ENCODE measurements around the gene GIGYF2.
"Not testable (repeated sequence)": the region's sequence is repeated elsewhere in the genome, so short reads cannot be mapped to it uniquely, and the experiment has no call there.

GIGYF2 gene, protein sequence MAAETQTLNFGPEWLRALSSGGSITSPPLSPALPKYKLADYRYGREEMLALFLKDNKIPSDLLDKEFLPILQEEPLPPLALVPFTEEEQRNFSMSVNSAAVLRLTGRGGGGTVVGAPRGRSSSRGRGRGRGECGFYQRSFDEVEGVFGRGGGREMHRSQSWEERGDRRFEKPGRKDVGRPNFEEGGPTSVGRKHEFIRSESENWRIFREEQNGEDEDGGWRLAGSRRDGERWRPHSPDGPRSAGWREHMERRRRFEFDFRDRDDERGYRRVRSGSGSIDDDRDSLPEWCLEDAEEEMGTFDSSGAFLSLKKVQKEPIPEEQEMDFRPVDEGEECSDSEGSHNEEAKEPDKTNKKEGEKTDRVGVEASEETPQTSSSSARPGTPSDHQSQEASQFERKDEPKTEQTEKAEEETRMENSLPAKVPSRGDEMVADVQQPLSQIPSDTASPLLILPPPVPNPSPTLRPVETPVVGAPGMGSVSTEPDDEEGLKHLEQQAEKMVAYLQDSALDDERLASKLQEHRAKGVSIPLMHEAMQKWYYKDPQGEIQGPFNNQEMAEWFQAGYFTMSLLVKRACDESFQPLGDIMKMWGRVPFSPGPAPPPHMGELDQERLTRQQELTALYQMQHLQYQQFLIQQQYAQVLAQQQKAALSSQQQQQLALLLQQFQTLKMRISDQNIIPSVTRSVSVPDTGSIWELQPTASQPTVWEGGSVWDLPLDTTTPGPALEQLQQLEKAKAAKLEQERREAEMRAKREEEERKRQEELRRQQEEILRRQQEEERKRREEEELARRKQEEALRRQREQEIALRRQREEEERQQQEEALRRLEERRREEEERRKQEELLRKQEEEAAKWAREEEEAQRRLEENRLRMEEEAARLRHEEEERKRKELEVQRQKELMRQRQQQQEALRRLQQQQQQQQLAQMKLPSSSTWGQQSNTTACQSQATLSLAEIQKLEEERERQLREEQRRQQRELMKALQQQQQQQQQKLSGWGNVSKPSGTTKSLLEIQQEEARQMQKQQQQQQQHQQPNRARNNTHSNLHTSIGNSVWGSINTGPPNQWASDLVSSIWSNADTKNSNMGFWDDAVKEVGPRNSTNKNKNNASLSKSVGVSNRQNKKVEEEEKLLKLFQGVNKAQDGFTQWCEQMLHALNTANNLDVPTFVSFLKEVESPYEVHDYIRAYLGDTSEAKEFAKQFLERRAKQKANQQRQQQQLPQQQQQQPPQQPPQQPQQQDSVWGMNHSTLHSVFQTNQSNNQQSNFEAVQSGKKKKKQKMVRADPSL (N-terminal part only)

DNA sequence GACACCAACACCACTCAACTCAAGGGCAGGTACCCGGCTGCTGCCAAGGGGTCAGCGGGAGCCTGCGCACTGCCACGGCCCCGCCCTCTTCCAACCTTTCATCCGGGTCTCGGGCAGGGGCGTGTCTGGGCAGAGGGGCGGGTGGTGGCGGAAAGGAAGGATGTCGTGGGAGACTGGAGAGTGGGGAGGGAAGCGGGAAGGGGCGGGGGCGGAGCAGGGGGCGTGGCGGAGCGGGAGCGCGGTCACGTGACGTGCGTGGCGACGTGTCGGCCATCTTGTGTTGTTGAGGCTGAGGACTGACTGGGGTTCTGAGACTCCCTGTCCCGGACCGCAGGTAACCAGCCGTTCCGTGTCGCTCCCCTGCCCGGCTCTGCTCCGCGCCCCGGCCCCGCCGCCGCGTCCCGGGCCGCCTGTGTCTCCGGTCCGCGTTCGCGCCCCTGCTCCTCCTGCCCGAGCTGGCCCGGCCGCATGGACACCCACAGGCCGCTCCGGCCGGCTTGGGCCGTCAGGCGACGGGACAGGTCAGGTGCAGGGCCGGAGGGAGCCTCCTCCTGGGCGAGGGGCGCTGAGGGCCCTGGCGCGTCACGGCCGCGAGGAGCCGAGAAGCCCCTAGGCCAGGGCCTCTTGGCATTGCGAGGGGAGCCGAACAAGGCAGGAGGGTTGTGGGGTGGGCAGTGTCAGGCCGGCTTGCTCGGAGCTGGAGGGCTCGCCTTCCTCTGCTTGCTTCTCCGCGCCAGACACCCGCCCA is at the start of gene GIGYF2:
Gene GIGYF2 (plus strand): TSS at position 273 of the 748 bp plus-strand sequence. CDS start 37,867 bp downstream, outside the sequence.
- DNase-seq, result peak; percentile 85

DNA sequence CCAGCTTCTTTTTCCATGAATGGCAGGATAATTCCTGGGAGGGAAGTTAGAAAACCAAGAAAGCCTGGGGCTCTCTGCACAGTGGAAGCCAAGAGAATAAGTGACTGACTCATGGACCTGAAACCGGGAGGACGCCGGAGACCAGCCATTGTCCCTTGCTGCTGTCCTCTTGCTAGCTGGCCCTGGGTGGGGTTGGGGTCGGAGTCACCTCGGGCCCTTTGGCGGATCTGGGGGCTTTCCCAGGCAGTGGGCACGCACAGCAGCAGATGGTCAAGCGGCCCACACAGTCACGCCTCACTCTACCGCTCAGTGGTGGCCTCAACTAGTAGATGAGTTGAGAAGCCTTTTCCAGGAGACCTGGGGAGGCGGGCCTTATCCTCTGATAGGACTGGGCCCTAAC is 48.1 kb upstream of the GIGYF2 start:
- no peak for DNase-seq

DNA sequence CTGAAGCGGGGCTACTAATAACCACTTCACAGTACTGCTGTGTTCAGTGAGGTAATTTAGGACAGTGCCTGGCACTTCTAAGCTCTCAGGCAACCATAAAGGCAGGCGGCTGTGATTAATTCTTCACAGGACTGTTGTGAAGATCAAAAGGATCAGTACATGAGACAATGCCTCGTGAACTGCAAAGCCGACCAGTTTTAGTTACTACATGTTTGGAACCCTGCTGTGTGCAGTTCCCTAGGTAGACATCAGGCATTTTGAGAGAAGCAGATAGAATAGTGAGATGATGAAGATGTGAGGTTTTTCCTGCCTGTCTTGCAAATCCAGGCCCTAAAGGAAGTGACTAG is 44.7 kb upstream of the GIGYF2 start:
- no peak for DNase-seq

DNA sequence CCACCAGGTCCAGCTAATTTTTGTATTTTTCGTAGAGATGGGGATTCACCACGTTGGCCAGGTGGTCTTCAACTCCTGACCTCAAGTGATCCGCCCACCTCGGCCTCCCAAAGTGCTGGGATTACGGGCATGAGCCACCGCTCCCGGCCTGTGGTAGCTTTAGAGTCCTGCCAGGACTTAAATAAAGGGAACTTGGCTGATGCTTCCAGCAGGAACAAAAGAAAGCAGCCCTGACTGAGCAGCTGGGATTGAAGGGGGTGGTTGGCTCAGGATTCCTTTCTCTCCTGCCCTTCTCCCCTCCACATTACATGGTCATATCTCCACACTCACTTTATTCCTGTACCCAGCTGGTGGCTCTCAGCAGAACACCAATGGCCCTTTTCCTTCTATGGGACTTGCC is 43.7 kb upstream of the GIGYF2 start:
- no peak for DNase-seq

DNA sequence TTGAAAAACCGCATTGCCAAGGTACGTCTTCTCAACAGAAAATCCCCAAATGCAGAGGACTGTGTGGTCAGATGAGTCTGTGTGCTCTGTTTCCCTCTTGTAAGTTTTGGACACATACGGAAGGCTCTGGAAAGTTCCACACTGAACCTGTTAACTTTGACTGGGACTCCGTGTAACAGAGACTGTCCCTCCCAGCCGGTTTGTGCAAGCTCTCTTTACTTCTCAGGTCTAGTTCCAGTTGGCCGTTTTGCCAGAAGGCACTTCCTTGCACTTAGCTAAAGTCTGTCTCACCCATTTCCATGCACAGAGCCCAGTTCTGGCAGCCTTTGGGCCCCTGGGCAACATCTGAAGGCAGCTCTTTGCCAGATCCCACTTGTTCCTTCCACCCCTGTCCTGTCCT is 41.7 kb upstream of the GIGYF2 start:
- no peak for DNase-seq

DNA sequence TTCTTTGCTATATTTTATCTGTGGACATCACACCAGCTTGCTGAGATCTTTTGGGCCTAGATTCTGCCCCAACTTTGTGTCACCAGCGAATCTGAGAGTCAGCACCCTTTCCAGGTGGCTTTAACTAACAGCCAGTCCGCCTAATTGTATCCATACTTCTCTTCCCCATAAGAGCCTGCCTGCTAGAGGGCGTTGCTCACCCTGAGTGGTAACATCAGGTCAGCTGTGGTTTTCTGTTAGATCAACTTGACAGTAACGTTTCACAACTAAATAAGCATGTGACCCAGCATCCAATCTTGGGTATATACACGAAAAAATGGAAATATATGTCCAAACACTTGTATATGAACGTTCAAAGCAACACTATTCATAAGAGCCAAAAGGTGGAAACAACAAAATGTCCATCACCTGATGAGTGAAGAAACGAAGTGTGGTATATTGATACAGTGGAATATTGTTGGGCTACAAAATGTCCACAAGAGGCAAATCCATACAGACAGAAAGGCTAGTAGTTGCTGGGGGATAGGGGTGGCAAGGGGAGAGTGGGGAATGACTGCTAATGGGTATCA is 38.8 kb upstream of the GIGYF2 start:
- no peak for DNase-seq

DNA sequence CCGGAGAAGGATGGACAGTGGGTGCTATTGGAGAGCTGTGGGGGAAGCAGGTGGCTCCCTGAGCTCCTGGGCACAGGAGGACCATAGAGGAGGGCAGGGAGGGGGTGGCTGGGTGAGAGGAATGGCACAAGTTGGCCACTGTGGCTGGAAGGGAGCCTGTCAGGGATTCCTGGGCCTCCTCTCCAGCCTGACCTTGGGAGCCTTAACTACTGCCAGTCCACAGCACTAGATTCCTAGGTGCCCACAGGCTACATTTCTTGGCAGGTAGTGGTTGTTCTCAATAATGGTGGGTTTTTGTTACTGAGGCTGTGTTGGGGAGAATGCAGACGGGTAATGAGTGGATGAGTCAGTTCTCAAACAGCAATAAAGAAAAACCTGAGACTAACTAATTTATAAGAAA is 37.8 kb upstream of the GIGYF2 start:
- DNase-seq, result no peak

DNA sequence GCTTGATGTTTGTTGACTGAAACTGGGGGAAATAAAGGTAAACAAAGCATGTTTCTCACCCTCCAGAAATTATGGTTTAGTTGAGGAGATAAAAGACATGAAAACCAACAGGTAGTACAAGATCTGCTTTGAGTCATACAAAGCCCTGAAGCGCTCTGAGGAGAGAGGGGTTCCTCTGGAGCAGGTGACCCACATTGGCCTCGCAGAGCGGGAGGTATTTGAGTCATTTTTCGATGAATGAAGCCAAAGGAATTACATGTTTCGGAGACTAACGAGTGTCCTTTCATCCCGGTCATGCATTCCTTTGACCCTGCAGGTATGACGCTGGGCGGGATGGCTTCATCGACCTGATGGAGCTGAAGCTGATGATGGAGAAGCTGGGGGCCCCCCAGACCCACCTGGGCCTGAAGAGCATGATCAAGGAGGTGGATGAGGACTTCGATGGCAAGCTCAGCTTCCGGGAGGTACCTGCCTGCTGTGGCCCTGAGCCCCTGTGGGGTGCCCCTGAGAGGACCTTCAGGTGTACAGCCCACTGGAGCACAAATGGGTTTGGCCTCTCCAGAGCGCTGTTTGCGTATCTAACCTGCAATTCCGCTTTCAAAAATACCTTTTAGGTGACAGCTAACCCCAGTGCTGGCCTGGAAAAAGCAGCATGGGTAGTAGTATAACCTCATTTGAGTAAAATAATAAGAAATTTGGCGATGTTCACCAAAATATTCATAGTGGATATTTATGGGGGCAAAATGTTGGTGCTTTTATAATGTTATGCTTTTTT is 34.5 kb upstream of the GIGYF2 start:
- DNase-seq, result no peak

DNA sequence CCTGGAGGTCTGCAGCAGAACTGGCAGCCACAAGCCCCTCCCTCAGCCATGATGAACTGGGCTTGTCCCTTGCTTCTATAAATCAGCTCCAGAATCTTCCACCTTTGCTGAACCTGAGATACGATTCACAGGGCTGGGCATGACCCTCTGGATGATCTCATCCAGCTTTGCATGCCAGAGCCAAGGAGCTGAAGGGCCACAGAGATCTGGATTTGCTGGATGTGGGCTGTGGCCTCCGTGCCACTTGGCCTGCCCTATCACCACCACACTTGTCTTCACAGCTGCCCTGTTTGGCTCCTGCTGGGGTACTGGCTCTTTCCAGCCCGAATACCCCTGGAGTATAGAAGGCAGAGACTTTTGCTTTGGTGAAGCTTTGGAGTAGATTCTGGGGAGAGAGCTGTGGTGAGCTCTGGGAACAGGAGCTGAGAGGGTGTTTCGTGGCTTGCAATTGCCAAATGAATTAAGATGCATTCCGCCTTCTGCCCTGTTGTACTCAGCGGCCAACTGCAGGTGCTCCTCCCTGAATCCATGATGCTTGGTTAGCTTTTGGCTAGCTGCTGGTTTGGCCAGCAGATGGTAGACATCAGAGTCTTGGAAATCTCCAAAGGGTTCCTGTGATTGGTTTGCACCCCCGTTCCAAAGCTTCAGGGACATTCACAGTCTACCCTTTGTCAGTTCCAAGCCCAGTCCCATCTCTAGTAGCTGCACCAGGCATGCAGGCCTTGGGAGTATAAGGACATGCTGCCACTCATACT is 30.9 kb upstream of the GIGYF2 start:
- DNase-seq, result no peak

DNA sequence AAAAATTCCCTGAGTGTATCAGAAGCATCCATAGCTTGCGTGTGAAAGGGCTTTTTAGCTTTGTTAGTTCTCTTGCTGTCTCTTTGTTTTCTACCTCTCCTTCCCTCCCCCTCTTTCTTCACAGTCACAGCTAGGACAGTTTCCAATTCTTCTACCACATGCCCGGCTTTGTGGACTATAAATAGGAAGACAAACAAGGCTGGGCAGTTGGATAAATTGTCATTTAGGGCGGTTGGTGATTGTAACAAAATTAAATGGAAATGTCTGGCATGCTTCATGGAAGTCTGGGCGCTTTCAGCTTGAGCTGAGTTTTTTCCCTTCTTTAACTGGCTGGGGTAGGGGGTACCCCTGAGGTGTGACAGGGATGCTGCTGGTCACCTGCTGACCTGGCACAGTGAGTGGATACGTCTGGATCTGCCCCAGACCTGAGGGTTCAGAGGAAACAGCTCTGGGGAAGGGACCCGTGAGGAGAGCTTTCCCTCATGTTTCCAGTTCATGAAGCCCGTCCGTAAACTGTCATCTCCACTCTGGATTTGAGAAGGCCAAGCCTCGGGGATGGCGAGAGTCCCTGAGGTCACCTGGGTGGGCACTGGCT is 29.0 kb upstream of the GIGYF2 start:
- DNase-seq, result no peak

DNA sequence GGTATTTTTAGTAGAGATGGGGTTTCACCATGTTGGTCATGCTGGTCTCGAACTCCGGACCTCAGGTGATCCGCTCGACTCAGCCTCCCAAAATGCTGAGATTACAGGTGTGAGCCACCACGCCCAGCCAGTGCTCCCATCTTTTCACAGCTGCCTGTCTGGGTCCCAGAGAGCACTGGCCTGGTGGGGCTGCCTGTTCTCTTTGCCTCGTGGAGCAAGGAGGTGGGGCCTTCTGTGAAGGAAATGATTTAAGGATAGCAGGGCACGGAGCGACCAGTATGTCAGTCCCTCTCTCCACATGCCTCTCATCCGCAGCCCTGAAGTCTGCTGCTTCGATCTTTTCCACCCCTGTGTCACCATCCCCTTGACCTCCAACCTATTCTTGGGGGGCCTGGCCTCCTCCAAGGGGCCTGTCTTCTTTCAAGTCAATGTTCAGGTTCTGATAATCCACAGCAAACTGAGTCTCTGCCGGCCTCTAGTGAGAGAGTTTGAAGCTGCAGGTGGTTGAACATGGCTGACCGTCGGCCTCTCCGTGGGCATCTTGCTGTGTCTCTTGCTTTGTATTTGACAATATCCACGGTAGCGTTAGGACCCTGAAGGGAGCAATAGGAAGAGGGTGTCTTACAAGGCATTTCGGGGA is 28.2 kb upstream of the GIGYF2 start:
- no peak for DNase-seq

DNA sequence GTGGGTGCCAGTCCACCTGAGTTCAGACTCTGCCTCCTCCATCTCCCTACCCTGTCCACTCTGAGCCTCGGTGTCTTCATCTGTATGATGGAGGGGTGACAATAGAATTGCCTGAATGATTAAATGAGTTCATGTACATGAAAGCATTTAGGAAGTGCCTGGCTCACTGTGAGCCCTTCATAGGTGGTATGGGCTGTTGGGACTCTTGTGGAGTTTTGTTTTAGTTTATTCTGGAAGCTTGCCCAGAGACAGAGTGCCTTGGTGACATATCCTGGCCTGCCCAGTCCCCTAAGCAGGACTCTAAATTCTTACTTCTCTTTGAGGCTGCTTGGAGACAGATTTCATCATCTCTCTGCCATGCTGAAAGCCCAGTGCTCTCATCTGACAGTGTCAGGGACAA is 24.5 kb upstream of the GIGYF2 start:
- no peak for DNase-seq

DNA sequence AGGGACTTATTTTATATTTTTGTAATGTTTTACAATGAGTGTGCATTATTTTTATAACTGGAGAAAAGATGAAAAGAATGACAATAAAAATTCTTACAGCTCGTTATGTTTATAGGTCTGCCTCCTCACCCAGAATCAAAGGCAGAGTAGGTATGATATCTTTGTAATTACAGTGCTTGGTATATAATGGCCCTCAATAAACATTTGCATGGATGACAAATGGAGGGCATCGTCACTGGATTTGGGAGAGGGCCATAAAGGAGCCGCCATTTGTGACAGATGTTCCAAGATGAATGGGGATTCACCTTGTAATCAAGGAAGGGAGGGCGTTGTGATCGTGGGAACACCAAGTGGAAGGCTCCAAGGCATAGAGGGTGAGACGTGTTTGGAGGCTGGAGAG is 22.6 kb upstream of the GIGYF2 start:
- DNase-seq, result no peak

DNA sequence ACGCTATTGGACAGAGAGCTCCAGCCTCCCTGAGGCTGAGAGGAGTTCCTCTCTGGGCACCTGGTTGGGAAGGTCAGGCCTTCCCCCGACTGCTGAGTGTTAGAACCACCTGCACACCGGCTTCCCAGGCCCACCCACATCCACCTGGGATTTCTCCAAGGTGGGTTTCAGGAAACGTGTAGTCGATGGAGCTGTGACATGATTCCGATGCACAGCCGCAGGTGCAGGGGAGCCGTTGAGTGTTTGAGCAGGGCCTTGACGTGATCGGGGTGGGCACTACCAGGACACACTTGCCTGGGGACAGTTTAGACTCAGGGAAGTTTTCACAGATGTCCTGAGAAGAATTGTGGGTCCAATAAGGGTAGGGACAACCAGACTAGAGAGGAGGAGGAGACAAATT is 21.8 kb upstream of the GIGYF2 start:
- no peak for DNase-seq

DNA sequence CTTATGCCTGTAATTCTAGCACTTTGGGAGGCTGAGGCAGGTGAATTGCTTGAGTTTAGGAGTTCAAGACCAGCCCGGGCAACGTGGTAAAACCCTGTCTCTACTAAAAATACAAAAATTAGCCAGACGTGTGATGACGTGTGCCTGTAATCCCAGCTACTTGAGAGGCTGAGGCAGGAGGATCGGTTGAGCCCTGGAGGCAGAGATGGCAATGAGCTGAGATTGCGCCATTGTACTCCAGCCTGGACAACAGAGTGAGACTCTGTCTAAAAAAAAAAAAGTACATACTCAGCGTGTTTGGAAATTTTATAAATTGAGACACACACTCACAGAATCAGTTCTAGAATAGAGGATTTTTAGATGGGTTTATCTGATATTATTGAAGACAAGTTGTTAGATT is 17.1 kb upstream of the GIGYF2 start:
- DNase-seq, result no peak

DNA sequence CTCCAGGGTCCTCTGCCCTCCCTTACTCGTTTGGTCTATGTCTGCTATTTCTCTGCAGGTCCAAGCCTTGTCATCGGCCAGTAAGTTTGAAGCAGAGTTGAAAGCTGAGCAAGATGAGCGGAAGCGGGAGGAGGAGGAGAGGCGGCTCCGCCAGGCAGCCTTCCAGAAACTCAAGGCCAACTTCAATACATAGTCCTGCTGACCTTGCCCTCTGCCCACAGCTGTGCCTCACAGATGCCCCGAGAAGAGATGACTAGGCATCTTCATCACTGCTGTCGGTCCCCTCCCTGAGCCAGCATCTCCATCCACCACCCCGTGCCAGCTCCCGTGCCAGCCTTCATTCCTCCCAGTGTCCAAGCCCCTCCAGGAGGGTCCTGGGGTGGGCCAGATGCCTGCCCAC is 15.6 kb upstream of the GIGYF2 start:
- no peak for DNase-seq

DNA sequence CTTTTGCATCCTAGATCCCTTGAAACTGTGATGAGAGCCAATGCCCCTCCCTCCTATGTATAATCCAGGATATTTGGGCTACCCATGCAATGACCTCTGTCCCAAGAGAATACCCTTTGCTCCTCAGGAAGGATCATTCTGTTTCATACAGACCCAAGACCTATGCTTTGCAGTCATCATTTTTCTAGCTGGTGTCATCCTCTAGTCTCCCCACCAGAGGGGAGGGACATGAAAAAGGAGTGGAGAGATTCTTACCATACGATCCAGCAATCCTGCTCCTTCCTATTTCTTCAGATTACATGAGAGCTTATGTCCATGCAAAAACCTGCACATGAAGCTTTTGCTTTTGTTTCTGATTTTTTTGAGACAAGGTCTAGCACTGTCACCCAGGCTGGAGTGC is 13.8 kb upstream of the GIGYF2 start:
- DNase-seq, result no peak

DNA sequence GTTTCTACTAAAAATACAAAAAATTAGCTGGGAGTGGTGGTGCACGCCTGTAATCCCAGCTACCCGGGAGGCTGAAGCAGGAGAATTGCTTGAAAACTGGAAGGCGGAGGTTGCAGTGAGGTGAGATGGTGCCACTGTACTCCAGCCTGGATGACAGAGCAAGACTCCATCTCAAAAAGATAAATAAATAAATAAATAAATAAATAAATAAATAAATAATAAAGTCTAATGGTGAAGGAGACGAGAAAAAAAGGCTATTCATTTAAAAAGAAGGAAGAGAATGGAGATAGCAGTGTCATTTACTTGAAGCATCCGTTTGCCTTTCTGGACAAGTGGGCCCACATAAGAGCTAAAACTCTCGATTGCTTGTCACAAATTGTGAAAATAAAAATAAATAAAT is 11.7 kb upstream of the GIGYF2 start:
- not testable (repeated sequence) for DNase-seq

DNA sequence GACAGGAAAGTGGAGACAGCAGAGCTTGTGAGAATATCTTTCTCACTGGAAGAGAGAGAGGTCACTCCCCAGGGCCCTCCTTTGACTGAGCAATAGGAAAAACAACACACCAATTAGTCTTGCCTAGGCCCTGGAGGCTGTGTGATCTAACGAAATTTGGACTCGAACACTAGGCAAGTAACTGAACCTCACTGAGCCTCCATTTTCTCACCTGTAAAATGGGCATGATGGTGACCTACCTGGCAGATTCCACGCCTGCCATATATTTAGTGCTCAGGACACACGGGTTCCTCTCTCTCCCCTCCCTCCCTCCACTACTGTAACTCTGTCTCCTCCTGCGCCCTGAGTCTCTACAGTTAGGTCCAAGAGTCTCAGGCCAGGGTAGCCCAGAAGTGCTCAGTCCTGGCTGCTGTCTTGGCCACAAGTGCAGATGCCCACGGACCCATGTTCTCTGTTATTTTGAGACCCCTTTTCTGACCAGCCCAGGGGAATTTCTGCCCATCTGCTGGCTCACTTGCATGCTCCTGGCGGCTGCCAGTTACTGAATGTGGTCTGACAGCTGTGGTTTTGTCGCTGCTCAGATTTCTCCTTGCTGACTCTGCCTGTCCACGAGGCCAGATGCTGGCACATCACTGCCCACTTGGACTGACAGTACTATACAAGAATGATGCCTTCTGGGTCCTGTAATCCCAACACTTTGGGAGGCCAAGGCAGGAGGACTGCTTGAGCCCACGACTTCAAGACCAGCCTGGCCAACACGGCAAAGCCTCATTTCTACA is 9.6 kb upstream of the GIGYF2 start:
- DNase-seq, result no peak
